ENCODE data around the gene FBXW11.

FBXW11 gene

GRCh38 chr5:172005708-172006320 lies 624 bp downstream of the FBXW11 start:
- no peak for DNase-seq (ENCODE audit: extremely low read depth, low read depth)
- no peak for TF ChIP-seq CTCF (IDR thresholded peaks at IDR 0.05; ENCODE audit: low read depth, low read length)

GRCh38 chr5:172004824-172005237 lies 1.6 kb downstream of the FBXW11 start:
- no peak for TF ChIP-seq CTCF (IDR thresholded peaks at IDR 0.05; ENCODE audit: low read depth, low read length)
- no peak for DNase-seq (ENCODE audit: extremely low read depth, low read depth)

GRCh38 chr5:172003746-172004145 lies 2.7 kb downstream of the FBXW11 start:
- no peak for TF ChIP-seq CTCF (IDR thresholded peaks at IDR 0.05; ENCODE audit: low read depth, low read length)
- no peak for DNase-seq (ENCODE audit: extremely low read depth, low read depth)

GRCh38 chr5:172002840-172003512 lies 3.5 kb downstream of the FBXW11 start:
- no peak for TF ChIP-seq CTCF (IDR thresholded peaks at IDR 0.05; ENCODE audit: low read depth, low read length)
- no peak for DNase-seq (ENCODE audit: extremely low read depth, low read depth)

- peak; percentile 40 for TF ChIP-seq CTCF (IDR thresholded peaks at IDR 0.05; ENCODE audit: low read depth, low read length)
- DNase-seq (ENCODE audit: extremely low read depth, low read depth), result no peak
Observed at GRCh38 chr5:172002310-172002709, 4.1 kb downstream of the FBXW11 start.

- no peak for TF ChIP-seq CTCF (IDR thresholded peaks at IDR 0.05; ENCODE audit: low read depth, low read length)
- DNase-seq (ENCODE audit: extremely low read depth, low read depth), result no peak
Observed at GRCh38 chr5:171999877-172000276, 6.6 kb downstream of the FBXW11 start.

GRCh38 chr5:171999100-171999499 lies 7.3 kb downstream of the FBXW11 start:
- no peak for TF ChIP-seq CTCF (IDR thresholded peaks at IDR 0.05; ENCODE audit: low read depth, low read length)

More at GRCh38 chr5:171999100-171999499, 7.3 kb downstream of the FBXW11 start:
- no peak for DNase-seq (ENCODE audit: extremely low read depth, low read depth)
